GM20431 (cell line): ENCODE measurements around the gene KRTAP12-1.
"Not testable (repeated sequence)": the region's sequence is repeated elsewhere in the genome, so short reads cannot be mapped to it uniquely, and the experiment has no call there.

Source experiments
- in situ Hi-C: fragments of 300-500 bp; cut with MseI, MboI; formaldehyde crosslinking; loops from one replicate; pipeline ENCODE4 v1.15.0; 2020; ENCODE audit warnings: low sequenced_read_pairs; ENCODE audit not compliant: unreplicated experiment

KRTAP12-1 gene

GRCh38 chr21:44700101-44701022 is 18.4 kb upstream of the KRTAP12-1 start:
- in situ Hi-C loops, result no loop called here

- in situ Hi-C loops, result no loop called here
These were observed 17.6 kb upstream of the KRTAP12-1 start for GRCh38 chr21:44699502-44700001.

- in situ Hi-C loops, result no loop called here
These were observed 16.1 kb upstream of the KRTAP12-1 start for GRCh38 chr21:44697811-44698734.

- in situ Hi-C loops, result not testable (repeated sequence)
These were observed 15.3 kb upstream of the KRTAP12-1 start, which contains the start of gene KRTAP10-12 for GRCh38 chr21:44697172-44697810. Gene KRTAP10-12, plus strand, starts transcription at chr21:44697172. Its CDS starts 30 bp downstream, at chr21:44697202.

GRCh38 chr21:44696572-44696971 is 14.6 kb upstream of the KRTAP12-1 start:
- in situ Hi-C loops, result no loop called here

GRCh38 chr21:44695641-44696040 is 13.7 kb upstream of the KRTAP12-1 start:
- in situ Hi-C loops, result no loop called here

GRCh38 chr21:44695184-44695583 is 13.2 kb upstream of the KRTAP12-1 start:
- in situ Hi-C loops, result no loop called here

GRCh38 chr21:44694776-44695175 is 12.8 kb upstream of the KRTAP12-1 start:
- in situ Hi-C loops, result no loop called here

GRCh38 chr21:44692798-44693512 is 11.0 kb upstream of the KRTAP12-1 start:
- in situ Hi-C loops, result no loop called here

GRCh38 chr21:44691686-44692085 is 9.7 kb upstream of the KRTAP12-1 start:
- in situ Hi-C loops, result no loop called here

- in situ Hi-C loops, result not testable (repeated sequence)
These were observed 7.8 kb upstream of the KRTAP12-1 start for GRCh38 chr21:44689740-44690139.

GRCh38 chr21:44687671-44688070 is 5.7 kb upstream of the KRTAP12-1 start:
- in situ Hi-C loops, result no loop called here

GRCh38 chr21:44686843-44687561 is 5.0 kb upstream of the KRTAP12-1 start:
- in situ Hi-C loops, result no loop called here

- in situ Hi-C loops, result no loop called here
These were observed 4.2 kb upstream of the KRTAP12-1 start for GRCh38 chr21:44686000-44686781.

- in situ Hi-C loops, result not testable (repeated sequence)
These were observed 3.1 kb upstream of the KRTAP12-1 start for GRCh38 chr21:44685050-44685449.

GRCh38 chr21:44684483-44684882 is 2.5 kb upstream of the KRTAP12-1 start:
- in situ Hi-C loops, result no loop called here

GRCh38 chr21:44684077-44684476 is 2.1 kb upstream of the KRTAP12-1 start:
- in situ Hi-C loops, result no loop called here

- in situ Hi-C loops, result no loop called here
These were observed 703 bp upstream of the KRTAP12-1 start for GRCh38 chr21:44682580-44683151.
